GM19238 (cell line): Measurements from ENCODE around the gene SOAT1.

ENCODE experiments used
- DNase-seq: peaks from one replicate; pipeline ENCODE4 v3.0.0; 2011; ENCODE audit warnings: low spot score; ENCODE audit not compliant: insufficient read length

Gene SOAT1

DNA sequence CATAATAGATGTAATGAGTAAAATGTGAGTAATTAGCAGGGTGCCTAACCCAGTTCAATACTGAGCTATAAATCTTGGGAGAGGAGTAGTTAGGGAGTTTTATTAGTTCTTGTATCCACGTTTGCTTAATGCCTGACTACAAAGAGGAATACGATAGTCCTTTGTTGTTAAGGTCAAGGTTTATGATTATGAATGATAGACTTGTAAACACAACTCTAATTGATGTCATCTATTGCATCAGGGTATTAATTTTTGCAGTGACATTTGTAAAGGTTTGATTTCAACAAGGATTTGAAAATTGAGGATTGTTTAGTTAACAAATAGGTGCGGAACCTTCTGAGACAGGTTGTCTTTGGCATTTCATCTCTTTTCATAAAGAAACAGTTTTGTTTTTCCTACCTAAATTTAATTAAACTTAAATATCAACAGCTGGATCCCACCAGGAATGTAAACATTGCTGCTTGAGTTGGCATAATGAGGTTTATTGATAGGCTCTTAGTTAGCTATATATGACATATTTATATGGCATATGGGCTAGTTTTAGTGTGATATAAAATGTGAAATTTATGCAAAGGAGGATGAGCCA lies 9.7 kb downstream of the SOAT1 start:
- DNase-seq = no peak

DNA sequence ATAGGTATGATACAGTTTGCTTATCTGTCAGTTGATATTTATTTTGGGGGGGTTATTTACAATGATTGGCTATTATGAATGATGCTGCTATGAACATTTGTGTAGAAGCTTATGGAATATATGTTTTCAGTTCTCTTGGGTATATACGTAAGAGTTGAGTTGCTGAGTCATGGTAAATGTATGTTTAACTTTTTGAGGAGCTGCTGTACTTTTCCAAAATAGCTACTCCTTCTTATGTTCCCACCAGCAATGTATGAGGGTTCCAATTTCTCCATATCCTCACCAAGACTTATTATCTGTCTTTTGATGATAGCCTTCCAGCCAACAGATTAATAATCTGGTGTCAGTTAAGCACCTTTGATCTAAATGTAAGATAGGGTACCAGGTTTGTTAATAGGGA lies 11.9 kb downstream of the SOAT1 start:
- no peak for DNase-seq

DNA sequence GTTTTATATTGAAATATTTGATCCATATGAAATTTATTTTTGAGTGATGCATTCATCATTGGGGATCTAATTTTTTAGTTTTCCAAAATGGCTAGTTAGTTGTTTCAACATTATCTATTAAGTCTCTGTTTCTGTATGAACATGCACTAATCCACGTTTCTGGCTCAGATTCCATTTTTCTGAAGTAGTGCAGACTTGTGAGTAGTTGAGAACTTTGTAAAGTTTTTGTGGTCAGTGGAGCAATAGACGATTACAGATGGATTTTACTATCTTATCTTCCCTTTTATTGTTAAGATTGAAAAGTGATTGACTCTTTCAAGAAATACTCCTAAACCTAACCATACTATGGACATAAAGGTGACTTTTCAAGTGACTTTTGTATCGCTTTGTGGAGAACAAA lies 16.7 kb downstream of the SOAT1 start:
- no peak for DNase-seq

DNA sequence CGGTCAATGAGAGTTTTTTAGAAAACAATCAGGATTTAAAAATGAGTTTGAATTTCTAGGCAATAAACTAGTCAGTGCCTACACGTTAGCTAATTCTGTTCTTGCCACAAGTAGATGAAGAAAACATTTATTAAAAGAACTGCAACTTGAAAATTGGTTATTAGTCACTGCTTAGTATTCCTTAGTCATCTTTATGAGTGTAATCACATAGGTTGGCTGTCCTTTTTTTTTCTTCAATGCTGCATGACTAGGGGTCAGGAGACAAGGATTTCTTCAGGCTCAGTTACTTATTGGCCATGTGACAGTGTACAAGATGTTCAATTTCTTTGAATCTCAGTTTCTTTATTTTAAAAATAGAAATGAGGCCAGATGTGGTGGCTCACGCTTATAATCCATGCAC lies 17.1 kb downstream of the SOAT1 start:
- no peak for DNase-seq

DNA sequence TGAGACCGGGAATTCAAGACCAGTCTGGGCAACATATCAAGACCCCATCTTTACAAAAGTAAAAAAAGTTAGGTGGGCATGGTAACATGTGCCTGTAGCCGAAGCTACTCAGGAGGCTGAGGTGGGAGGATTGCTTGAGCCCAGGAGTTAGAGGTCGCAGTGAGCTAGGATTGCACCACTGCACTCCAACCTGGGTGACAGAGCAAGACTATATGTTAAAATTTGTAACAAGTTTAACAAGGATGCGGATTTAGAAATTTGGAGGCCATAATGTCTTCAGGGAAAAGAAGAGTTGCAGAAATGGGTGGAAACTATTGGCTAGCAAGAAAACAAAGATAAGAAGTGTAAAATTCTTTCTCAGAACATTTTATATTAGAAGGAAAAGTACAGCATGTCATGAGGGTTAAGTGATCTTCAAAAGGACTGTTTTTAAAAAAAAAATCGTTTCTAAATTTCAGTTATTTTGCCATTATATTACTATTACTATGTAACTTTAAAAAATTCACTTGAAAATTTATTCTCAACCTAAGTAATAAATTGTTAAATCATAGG lies 17.6 kb downstream of the SOAT1 start:
- DNase-seq = no peak

DNA sequence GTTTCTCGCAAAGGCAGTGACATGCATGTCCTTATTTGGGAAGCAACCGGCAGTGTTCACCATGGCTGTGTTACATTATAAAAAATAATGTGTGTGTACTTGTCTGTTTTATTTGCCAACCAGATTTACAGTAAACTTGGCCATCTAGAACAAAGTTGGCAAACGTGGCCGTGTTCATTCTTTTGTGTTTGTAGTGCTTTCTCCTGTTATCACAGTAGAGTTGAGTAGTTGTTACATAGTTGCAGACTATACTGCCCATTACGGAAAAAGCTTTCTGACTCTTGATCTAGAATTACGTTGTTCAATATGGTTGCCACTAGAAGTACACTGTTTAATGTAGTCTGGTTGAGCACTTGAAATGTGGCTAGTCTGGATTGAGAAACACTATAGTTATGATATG lies 19.4 kb downstream of the SOAT1 start:
- no peak for DNase-seq

- DNase-seq = no peak
Measured at GRCh38 chr1:179314928-179315327, 21.3 kb downstream of the SOAT1 start.

DNA sequence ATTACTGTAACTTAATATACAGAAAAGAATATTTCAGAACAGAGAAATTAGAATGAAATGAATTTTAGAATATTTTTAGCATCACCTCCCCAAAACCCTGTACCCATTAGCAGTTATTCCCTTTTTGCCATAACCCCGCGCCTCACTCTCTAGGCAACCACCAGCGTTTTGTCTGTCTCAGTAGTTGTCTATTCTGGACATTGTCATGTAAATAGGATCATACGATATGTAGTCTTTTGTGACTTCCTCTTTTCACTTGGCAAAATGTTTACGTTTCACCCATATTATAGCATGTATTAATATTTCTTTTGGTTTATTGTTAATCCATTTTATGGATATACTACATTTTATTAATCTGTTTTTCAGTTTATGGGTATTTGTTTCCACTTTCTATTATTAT lies 24.9 kb downstream of the SOAT1 start:
- DNase-seq = no peak

- no peak for DNase-seq
Measured at GRCh38 chr1:179321533-179322216, 28.1 kb downstream of the SOAT1 start.

GRCh38 chr1:179322557-179322956 lies 29.0 kb downstream of the SOAT1 start:
- DNase-seq = no peak

DNA sequence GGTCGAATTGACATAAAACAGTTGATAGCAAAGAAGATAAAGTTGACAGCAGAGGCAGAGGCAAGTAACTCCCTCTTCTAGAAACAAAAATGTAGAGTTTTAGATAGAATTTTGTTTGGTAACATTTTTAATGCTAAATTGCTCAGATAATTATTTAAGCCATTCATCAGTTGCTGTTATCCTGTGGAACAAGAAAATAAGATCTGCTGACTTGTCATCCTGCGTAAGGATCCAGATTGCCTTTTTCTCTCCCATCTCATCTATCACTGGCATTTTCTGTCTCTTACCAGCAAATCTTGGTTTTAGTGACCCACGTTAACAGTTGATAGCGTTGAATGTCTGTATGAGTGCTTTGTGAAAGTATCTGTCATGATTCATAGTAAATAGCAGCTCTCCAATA lies 29.8 kb downstream of the SOAT1 start:
- no peak for DNase-seq

DNA sequence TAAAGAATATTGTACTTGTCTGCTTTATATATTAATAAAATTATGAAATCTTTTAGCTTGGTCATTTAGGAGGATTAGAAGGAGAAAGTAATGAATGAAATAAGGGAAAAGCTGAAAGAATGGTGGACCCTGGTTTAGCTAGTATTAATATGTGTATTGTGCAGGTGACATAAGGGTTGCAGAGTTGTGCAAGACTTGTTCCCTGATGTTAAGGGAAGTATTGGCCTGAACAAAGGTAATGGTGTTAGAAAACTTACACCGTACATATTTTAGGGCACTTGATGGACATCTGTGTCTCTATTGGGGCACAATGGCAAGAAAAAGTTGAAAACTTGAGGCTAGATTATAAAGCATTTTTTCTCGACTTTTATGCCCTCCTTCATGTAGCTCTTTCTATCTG lies 32.2 kb downstream of the SOAT1 start:
- DNase-seq = no peak

- DNase-seq = no peak
Measured at GRCh38 chr1:179326746-179327145, 33.1 kb downstream of the SOAT1 start.

- no peak for DNase-seq
Measured at GRCh38 chr1:179327196-179327595, 33.6 kb downstream of the SOAT1 start.

GRCh38 chr1:179327679-179328078 lies 34.1 kb downstream of the SOAT1 start:
- no peak for DNase-seq

DNA sequence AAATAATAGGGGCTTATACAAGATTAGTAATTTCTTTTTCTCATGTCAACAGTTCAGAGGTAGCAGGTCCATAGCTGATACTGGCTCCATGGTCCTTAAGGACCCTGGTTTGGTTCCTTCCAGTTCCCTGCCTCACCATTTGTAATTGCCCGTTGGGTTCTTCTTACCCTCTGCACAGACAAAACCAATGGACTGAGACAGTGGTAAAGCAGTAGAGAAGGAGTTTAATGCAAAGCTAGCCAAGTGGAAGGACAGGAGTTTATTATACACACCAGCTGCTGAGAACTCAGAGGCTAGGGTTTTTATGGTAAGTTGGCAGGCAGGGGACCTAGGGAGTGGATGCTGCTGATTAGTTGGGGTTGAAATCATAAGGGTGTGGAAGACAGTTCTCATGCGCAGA lies 36.3 kb downstream of the SOAT1 start:
- DNase-seq = no peak

DNA sequence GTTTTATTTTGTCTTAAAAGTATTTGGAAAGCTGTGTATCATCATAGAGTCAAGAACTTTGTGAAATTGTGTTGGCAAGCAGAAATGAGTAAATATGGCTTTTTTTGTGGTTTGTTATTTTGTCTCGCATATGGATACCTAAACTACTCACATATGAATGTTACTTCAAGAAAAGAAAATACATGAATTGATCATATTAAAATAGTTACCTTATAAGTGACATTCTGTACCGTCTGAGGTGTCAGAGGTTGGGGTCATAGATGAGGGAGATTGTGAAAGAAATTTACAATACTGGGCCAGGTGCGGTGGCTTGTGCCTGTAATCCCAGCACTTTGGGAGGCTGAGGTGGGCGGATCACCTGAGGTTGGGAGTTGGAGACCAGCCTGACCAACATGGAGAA lies 40.8 kb downstream of the SOAT1 start:
- no peak for DNase-seq

- DNase-seq = no peak
Measured at GRCh38 chr1:179337288-179337687, 43.7 kb downstream of the SOAT1 start.

DNA sequence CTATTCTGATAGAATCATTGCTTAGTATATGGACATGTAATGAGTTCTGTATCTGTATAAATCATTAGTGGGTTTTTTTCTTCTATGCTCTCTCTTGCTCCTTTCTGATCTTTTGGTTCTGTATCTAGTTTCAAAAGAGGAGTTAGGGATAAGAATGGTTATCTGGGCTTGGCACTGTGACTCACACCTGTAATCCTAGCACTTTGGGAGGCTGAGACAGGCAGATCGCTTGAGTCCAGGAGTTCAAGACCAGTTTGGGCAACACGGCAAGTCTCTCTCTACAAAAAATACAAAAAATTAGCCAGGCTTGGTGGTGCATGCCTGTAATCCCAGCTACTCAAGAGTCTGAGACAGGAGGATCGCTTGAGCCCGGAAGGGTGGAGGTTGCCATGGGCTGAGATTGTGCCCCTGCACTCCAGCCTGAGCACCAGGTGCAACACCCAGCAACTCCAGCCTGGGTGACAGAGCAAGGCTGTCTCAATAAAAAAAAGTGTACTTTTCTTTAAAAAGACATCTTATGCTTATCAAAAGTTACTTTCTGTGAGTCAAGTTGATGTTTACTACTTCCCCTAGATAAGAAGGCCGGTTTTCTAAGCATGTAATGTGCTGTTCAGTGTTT lies 44.5 kb downstream of the SOAT1 start:
- DNase-seq = no peak

DNA sequence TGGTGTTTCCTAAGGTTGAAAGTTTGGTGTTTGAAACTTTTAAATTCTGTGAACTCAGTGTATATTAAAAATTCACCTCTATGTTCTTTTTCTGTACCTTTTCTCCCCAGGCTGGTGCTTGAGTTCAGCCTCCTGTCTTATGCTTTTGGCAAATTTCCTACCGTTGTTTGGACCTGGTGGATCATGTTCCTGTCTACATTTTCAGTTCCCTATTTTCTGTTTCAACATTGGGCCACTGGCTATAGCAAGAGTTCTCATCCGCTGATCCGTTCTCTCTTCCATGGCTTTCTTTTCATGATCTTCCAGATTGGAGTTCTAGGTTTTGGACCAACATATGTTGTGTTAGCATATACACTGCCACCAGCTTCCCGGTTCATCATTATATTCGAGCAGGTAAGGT lies 47.3 kb downstream of the SOAT1 start:
- DNase-seq = no peak

DNA sequence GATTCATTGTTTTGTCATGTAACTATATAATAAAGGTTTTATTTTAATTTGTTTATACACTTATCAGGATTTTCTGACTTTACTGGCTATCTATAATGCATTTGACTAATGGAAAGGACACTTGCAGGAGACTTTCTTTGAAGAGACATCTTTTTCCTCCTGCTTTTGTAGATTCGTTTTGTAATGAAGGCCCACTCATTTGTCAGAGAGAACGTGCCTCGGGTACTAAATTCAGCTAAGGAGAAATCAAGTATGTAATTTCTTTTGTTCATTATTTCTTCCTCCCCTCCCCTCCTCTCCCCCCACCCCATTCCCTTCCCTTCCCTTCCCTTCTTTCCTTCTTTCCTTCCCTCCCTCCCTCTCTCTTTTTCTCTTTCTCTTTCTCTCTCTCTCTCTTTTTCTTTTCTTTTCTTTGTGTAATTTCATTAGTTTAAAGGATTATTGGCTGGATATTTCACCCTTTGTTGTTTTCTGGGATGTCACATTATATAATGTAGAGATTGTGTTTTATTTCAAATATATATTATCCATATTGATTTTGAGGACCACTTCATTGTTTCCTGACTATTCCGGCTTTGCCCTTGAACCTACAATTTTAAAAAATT lies 48.4 kb downstream of the SOAT1 start:
- no peak for DNase-seq

DNA sequence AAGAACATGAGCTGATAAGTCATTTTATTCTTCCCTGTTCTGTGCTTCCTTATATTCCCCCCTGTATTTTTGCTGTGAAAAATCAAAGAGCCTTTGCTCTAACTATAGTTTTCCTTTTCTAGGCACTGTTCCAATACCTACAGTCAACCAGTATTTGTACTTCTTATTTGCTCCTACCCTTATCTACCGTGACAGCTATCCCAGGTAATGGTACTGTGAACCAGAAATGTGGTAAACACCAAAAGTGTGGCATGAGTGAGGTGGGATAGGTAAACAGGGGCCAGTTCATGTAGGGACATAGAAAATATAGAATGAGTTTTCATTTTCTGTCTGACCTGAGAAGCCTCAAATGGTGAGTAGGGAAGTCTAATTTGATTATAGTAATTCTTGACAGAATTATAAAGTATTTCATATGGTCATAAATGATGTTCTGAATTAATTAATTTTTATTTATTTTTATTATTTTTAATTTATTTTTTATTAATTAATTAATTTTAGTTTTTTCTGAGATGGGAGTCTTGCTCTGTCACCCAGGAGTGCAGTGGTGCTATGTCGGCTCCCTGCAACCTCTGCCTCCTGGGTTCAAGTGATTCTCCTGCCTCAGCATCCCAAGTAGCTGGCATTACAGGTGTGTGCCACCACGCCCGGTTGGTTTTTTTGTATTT lies 49.3 kb downstream of the SOAT1 start:
- DNase-seq = no peak
